AG09319 (cell line): ENCODE data around the gene FMN2.

ENCODE experiments used
- DNase-seq: peaks from one replicate; pipeline ENCODE4 v3.0.0-alpha.2; 2010; ENCODE audit warnings: low read depth; ENCODE audit errors: extremely low read depth
- CTCF ChIP-seq: IDR thresholded peaks from 2 replicates; pipeline ENCODE4 v1.5.1; 2011; ENCODE audit warnings: low read depth, mild to moderate bottlenecking, inconsistent platforms, low read length, moderate library complexity

The FMN2 gene

DNA sequence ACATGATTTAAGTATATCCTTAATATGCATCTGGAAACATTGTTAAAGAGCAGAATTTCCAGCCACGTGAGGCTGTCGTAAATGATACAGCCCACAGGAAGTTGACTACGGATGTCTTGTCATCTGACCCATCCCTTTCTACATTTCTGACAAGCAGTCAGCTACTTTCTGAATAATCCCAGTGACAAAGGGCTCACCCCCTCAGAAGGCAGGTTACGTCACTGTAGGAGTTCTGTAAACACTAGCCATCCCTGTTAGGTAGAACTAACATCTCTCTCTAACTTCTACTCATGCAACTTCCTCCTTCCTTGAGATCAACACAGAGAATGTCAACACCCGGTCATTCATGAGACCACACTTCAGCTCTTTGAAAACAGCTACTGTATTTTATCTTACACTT, 261.1 kb downstream of the FMN2 start:
- DNase-seq, result no peak
- TF ChIP-seq CTCF, result no peak

GRCh38 chr1:240356568-240356967, 264.9 kb downstream of the FMN2 start:
- no peak for DNase-seq
- TF ChIP-seq CTCF, result no peak

GRCh38 chr1:240362046-240362445, 270.4 kb downstream of the FMN2 start:
- DNase-seq, result no peak
- TF ChIP-seq CTCF, result no peak

DNA sequence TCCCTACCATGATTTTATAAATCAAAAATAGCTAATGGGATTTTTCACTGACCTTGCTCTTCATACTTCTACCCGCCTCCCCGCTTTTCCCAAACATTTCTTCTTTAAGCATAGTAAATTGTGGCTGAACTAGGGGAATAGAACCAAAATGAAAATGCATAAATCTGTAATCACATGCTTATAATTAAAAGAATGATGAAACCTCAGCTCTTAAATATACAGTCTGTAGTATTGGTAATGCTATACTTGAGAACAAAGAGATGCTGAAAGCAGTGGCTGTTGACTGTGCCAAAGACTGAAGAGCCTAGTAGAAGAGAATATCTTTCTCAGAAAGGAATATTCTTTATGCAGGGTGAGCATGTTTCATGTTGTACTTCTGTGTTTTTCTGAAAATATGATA, 271.1 kb downstream of the FMN2 start:
- no peak for TF ChIP-seq CTCF
- no peak for DNase-seq

- no peak for DNase-seq
- TF ChIP-seq CTCF, result no peak
Observed at GRCh38 chr1:240363315-240363714, 271.6 kb downstream of the FMN2 start.

DNA sequence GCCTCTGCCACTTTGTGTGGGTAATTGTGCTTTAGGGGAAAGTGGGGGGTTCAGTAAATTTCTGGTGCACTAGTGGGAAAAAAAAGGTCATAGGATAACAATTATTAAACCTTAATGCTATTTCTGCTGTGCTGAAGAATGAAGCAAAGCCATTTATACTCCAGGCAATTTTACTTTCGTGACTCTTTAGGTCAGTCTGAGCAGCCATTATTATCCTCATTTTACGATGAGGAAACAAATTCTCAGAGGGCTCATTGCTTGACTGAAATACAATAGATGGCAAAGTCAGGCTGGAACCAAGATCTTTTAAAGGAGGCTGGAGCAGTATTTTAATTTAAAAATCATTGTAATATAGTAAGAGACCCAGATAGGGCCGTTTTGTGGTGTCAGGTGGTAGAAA, 272.2 kb downstream of the FMN2 start:
- DNase-seq, result no peak
- no peak for TF ChIP-seq CTCF

DNA sequence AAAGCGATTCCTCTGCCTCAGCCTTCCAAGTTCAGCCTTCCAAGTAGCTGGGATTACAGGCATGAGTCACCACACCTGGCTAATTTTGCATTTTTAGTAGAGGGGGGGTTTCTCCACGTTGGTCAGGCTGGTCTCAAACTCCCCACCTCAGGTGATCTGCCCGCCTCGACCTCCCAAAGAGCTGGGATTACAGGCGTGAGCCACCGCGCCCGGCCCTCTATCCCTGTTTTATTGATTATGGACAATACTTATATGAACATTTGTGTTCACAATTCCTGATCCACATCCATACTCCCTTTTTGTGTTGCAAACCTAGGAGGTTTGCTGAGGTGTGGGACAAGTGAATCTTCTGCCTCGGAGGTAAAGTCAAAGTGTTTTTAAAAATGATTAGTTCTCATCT, 275.0 kb downstream of the FMN2 start:
- TF ChIP-seq CTCF, result no peak
- no peak for DNase-seq

- no peak for TF ChIP-seq CTCF
- no peak for DNase-seq
Observed at GRCh38 chr1:240385551-240385950, 293.9 kb downstream of the FMN2 start.
